ENCODE data around the gene SLC16A3. TPM values are rescaled to one million over a fixed set of nuclear protein-coding genes. Genes with fewer than 3 reads are reported as not detected.

SLC16A3 gene
- total and polyA plus RNA-seq, 2 of the 8 experiments (the other 6 are each of a cell fraction or from before 2014, with no cell fraction given) = 3.8 to 8.7 TPM

DNA sequence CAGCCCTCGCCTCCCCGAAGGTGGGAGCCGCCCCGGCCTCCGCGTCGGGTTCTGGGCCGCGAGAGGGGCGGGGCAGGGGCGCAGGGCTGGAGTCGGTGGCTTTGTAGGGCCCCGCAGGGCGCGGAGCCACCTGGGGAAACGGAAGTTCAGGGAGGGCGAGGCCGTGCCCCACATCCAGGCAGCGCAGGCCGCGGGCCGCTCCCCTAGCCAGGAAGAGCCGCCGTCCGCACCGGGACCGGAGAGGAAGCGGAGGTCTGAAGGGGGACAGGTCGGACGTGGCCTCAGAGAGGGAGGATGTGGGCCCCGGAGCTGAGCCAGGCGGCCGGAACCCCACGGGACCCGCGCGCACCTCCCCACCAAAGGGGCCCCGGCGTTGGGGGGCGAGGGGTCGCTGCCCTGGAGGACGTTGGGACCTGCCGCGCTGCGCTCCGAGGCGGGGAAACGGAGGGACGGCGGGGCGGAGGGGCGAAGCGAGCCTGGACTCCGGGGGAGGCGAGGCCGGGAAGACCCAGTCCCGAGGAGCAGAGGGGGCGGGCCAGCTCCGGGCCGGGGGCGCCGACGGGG lies 482 bp upstream of the SLC16A3 start:
- Histone ChIP-seq H3K27ac (ENCODE audit: low read depth, low read length) (no peak overlapping the region), H3K4me1 (replicated peaks in 1 of 4; ENCODE audit: control insufficient read depth in 3 of 4, insufficient read depth in 4 of 4, low read length in 3 of 4) (peaks cover 0 to 16% (median 4%) of the 10 kb centered on the region in 4 experiments; a peak in 5 of 7 replicates), H4K8ac (ENCODE audit: extremely low read depth, insufficient read depth, low read length) (peak overlapping the region; percentile 79), H4K20me1 (replicated peaks in 1 of 2; ENCODE audit: control insufficient read depth in 1 of 2, insufficient read depth in 2 of 2, low read length in 2 of 2) (peaks cover 5 to 14% of the 10 kb centered on the region in 2 experiments), H3K36me3 (ENCODE audit: control insufficient read depth in 2 of 4, insufficient read depth in 4 of 4, low read length in 3 of 4) (no peaks in the 10 kb centered on the region; a peak in 1 of 8 replicates), H3K9ac (replicated peaks in 1 of 4; ENCODE audit: extremely low read depth in 1 of 4, low read depth in 3 of 4, low read length in 3 of 4) (no peak overlapping the region), H3K79me1 (ENCODE audit: low read depth, low read length) (no peaks in the 10 kb centered on the region; the same call in 1 of the 2 replicates), H3K9me3 (ENCODE audit: insufficient read depth in 2 of 2, low read depth in 1 of 2, low read length in 1 of 2) (no peaks in the 10 kb centered on the region; a peak in 1 of 4 replicates), H3K23ac (ENCODE audit: insufficient read length) (no peak overlapping the region), H2AFZ (ENCODE audit: low read length) (no peak overlapping the region), H2BK120ac (replicated peaks; ENCODE audit: low read depth, low read length) (no peak overlapping the region), H2BK5ac (ENCODE audit: low read depth, low read length) (no peak overlapping the region), H3K4me2 (ENCODE audit: insufficient read depth in 1 of 2, low read depth in 2 of 2, low read length in 2 of 2) (peak overlapping the region; percentile 65 to 67), H2BK20ac (ENCODE audit: low read length) (no peak overlapping the region), H3K18ac (ENCODE audit: extremely low read depth, low read length) (peak overlapping the region; percentile 32; the same call in 1 of the 2 replicates), H4K91ac (replicated peaks; ENCODE audit: insufficient read length, low read length) (no peak overlapping the region), H4K5ac (ENCODE audit: insufficient read length, low read depth, low read length) (no peak overlapping the region), H3K79me2 (ENCODE audit: control insufficient read depth in 1 of 2, insufficient read depth in 2 of 2, low read length in 2 of 2) (no peaks in the 10 kb centered on the region), H3K23me2 (ENCODE audit: low read depth, low read length) (peaks cover 11% of the 10 kb centered on the region; the same call in 1 of the 2 replicates), H3K56ac (replicated peaks; ENCODE audit: insufficient read length, low read depth, low read length) (no peak overlapping the region), H3K4ac (replicated peaks; ENCODE audit: insufficient read length, low read depth, low read length) (no peak overlapping the region), H3K27me3 (replicated peaks in 1 of 4; ENCODE audit: control insufficient read depth in 3 of 4, extremely low read depth in 1 of 4, insufficient read depth in 3 of 4, low read length in 3 of 4) (peaks cover 28 to 68% (median 58%) of the 10 kb centered on the region in 4 experiments), H3K14ac (ENCODE audit: insufficient read length) (no peak overlapping the region), H2AK5ac (ENCODE audit: low read depth, low read length) (no peak overlapping the region), H2BK15ac (ENCODE audit: low read length) (no peak overlapping the region), H2BK12ac (ENCODE audit: low read depth, low read length) (no peak overlapping the region), H3K4me3 (ENCODE audit: extremely low read depth in 1 of 4, insufficient read depth in 2 of 4, low read depth in 3 of 4, low read length in 4 of 4) (peak overlapping the region; percentile 25 to 62 (median 37); a peak in 7 of 8 replicates)
- ChIA-PET POLR2A (ENCODE audit: partially characterized antibody) (interaction anchor here (0.7 to 2.2 kb wide), 5 partner anchors 13 to 45 kb away, joined by 3 to 11 read pairs (median 4); partner anchors contain the start of gene CSNK1D), CTCF (ENCODE audit: partially characterized antibody) (interaction anchor here (1.2 to 2.5 kb wide), 2 partner anchors 9 to 22 kb away, joined by 3 to 9 read pairs; no protein-coding TSS in a partner anchor)
- FAIRE-seq = no peak
- 22% methylated on average over 16 of the region's 63 CpGs; no CpG with 5 or more reads in 1 of the 2 experiments for WGBS, 2 experiments (ENCODE audit: extremely low coverage in 1 of 2, insufficient coverage in 1 of 2, insufficient read length in 1 of 2, insufficient replicate concordance in 2 of 2, low coverage in 1 of 2, low lambda C conversion rate in 2 of 2, missing lambda C conversion rate in 1 of 2)
- peak in 1 of 2 experiments; percentile 69 for DNase-seq (ENCODE audit: low read depth in 1 of 2, low spot score in 2 of 2)
- TF ChIP-seq, protein P1, sequence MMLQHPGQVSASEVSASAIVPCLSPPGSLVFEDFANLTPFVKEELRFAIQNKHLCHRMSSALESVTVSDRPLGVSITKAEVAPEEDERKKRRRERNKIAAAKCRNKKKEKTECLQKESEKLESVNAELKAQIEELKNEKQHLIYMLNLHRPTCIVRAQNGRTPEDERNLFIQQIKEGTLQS (IDR thresholded peaks at IDR 0.05; ENCODE audit: insufficient read depth, low read depth, low read length) = no peak
- TF ChIP-seq RAD21 (IDR thresholded peaks at IDR 0.05 in 1 of 2, conservative IDR thresholded peaks at IDR 0.05 in 1 of 2; ENCODE audit: low read depth in 2 of 2, low read length in 2 of 2) = no peak
- no peak for TF ChIP-seq ZNF274 (IDR thresholded peaks at IDR 0.05; ENCODE audit: borderline replicate concordance, extremely low read depth, low read length)
- no peak for TF ChIP-seq CBX8 (IDR thresholded peaks at IDR 0.05; ENCODE audit: borderline replicate concordance, low read depth, low read length)
- peak; percentile 65 for TF ChIP-seq KDM4A (IDR thresholded peaks at IDR 0.05; ENCODE audit: low read depth, low read length, severe bottlenecking)
- TF ChIP-seq, protein P2, sequence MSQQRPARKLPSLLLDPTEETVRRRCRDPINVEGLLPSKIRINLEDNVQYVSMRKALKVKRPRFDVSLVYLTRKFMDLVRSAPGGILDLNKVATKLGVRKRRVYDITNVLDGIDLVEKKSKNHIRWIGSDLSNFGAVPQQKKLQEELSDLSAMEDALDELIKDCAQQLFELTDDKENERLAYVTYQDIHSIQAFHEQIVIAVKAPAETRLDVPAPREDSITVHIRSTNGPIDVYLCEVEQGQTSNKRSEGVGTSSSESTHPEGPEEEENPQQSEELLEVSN (IDR thresholded peaks at IDR 0.05) = peak; percentile 22; the same call in 1 of the 2 replicates
- no peak for TF ChIP-seq RFX5 (IDR thresholded peaks at IDR 0.05; ENCODE audit: borderline replicate concordance, low read depth, low read length)
- TF ChIP-seq SIX5 (IDR thresholded peaks at IDR 0.05; ENCODE audit: low read depth, low read length) = no peak
- TF ChIP-seq POLR2AphosphoS5 (IDR thresholded peaks at IDR 0.05; ENCODE audit: low read depth, low read length) = no peak
- TF ChIP-seq ASH2L (IDR thresholded peaks at IDR 0.05; ENCODE audit: low read length) = no peak
- no peak for TF ChIP-seq RBBP5 (IDR thresholded peaks at IDR 0.05; ENCODE audit: borderline replicate concordance, low read depth, low read length)

Measured in H1 (cell line).